H9 (cell line): ENCODE results near the gene COG2. TPM values are rescaled to one million over a fixed set of nuclear protein-coding genes. Genes with fewer than 3 reads are reported as not detected.

Source experiments
- DNase-seq: peaks from one replicate; pipeline ENCODE4 v3.0.0-alpha.2; 2017
- H2AFZ ChIP-seq: one replicate; pipeline ENCODE4 v1.6.1; 2013; ENCODE audit warnings: mild to moderate bottlenecking, low read length, control low read depth, moderate library complexity
- H2AK5ac ChIP-seq: 2 replicates; pipeline ENCODE4 v1.6.1; 2013; ENCODE audit warnings: low read length, control low read depth, mixed read lengths; ENCODE audit not compliant: insufficient read length
- H2BK120ac ChIP-seq: one replicate; pipeline ENCODE4 v1.6.1; 2013; ENCODE audit warnings: low read depth, mild to moderate bottlenecking, low read length, control low read depth, inconsistent platforms; ENCODE audit not compliant: poor library complexity, severe bottlenecking
- H2BK12ac ChIP-seq: 2 replicates; pipeline ENCODE4 v1.6.1; 2013; ENCODE audit warnings: low read length, control low read depth, mixed read lengths, low read depth; ENCODE audit not compliant: insufficient read length
- H2BK15ac ChIP-seq: 2 replicates; pipeline ENCODE4 v1.6.1; 2013; ENCODE audit warnings: low read depth, low read length, control low read depth
- H2BK20ac ChIP-seq: one replicate; pipeline ENCODE4 v1.6.1; 2013; ENCODE audit warnings: low read depth, mild to moderate bottlenecking, low read length, control low read depth, inconsistent platforms; ENCODE audit not compliant: poor library complexity, severe bottlenecking
- H2BK5ac ChIP-seq: 2 replicates; pipeline ENCODE4 v1.6.1; 2013; ENCODE audit warnings: low read length, control low read depth, mixed read lengths; ENCODE audit not compliant: insufficient read length
- H3K14ac ChIP-seq: 2 replicates; pipeline ENCODE4 v1.6.1; 2013; ENCODE audit warnings: low read length, control low read depth; ENCODE audit not compliant: insufficient read depth
- H3K18ac ChIP-seq: 2 replicates; pipeline ENCODE4 v1.6.1; 2013; ENCODE audit warnings: low read depth, mild to moderate bottlenecking, mixed read lengths, low read length, control low read depth; ENCODE audit not compliant: insufficient read length
- H3K23ac ChIP-seq: 2 replicates; pipeline ENCODE4 v1.6.1; 2013; ENCODE audit warnings: low read length, control low read depth, mixed read lengths, low read depth; ENCODE audit not compliant: insufficient read length
- H3K23me2 ChIP-seq: 2 replicates; pipeline ENCODE4 v1.6.1; 2013; ENCODE audit warnings: low read depth, mild to moderate bottlenecking, mixed read lengths, low read length, control low read depth; ENCODE audit not compliant: insufficient read length, poor library complexity, severe bottlenecking
- H3K27ac ChIP-seq: 2 replicates; pipeline ENCODE4 v1.5.1; 2013; ENCODE audit warnings: low read length, control low read depth, mixed read lengths, low read depth; ENCODE audit not compliant: insufficient read length
- H3K27me3 ChIP-seq: 2 replicates; pipeline ENCODE4 v1.6.1; 2013; ENCODE audit warnings: low read length, control low read depth, inconsistent platforms; ENCODE audit not compliant: insufficient read depth
- H3K4ac ChIP-seq: 2 replicates; pipeline ENCODE4 v1.6.1; 2013; ENCODE audit warnings: low read depth, mild to moderate bottlenecking, control low read depth, inconsistent platforms, low read length, moderate library complexity
- H3K4me1 ChIP-seq: 2 replicates; pipeline ENCODE4 v1.6.1; 2013; ENCODE audit warnings: low read length, control low read depth, inconsistent platforms; ENCODE audit not compliant: insufficient read depth
- H3K4me2 ChIP-seq: 2 replicates; pipeline ENCODE4 v1.6.1; 2013; ENCODE audit warnings: low read length, control low read depth, mixed read lengths; ENCODE audit not compliant: insufficient read length, insufficient read depth
- H3K56ac ChIP-seq: 2 replicates; pipeline ENCODE4 v1.6.1; 2013; ENCODE audit warnings: low read depth, mild to moderate bottlenecking, mixed read lengths, low read length, control low read depth; ENCODE audit not compliant: insufficient read length
- H3K79me1 ChIP-seq: 2 replicates; pipeline ENCODE4 v1.6.1; 2013; ENCODE audit warnings: low read depth, mild to moderate bottlenecking, moderate library complexity, low read length, control low read depth, inconsistent platforms; ENCODE audit not compliant: insufficient read depth, poor library complexity, severe bottlenecking
- H3K79me2 ChIP-seq: 2 replicates; pipeline ENCODE4 v1.6.1; 2013; ENCODE audit warnings: low read length, control low read depth, inconsistent platforms; ENCODE audit not compliant: insufficient read depth
- H3K9ac ChIP-seq: 2 replicates; pipeline ENCODE4 v1.6.1; 2013; ENCODE audit warnings: low read length, control low read depth, mixed read lengths; ENCODE audit not compliant: insufficient read length; ENCODE audit errors: extremely low read depth
- H3K9me3 ChIP-seq: one replicate; pipeline ENCODE4 v1.6.1; 2013; ENCODE audit warnings: low read depth, low read length, inconsistent platforms; ENCODE audit not compliant: control insufficient read depth
- H3T11ph ChIP-seq: one replicate; pipeline ENCODE4 v1.6.1; 2013; ENCODE audit warnings: mild to moderate bottlenecking, low read length, control low read depth, inconsistent platforms
- H4K20me1 ChIP-seq: one replicate; pipeline ENCODE4 v1.6.1; 2013; ENCODE audit not compliant: control insufficient read depth, insufficient read length, insufficient read depth
- H4K5ac ChIP-seq: 2 replicates; pipeline ENCODE4 v1.6.1; 2013; ENCODE audit warnings: low read depth, mild to moderate bottlenecking, mixed read lengths, low read length, control low read depth; ENCODE audit not compliant: insufficient read length
- H4K8ac ChIP-seq: replicated peaks from 2 replicates; pipeline ENCODE4 v1.6.1; 2013; ENCODE audit warnings: low read length, control low read depth, mixed read lengths, low read depth; ENCODE audit not compliant: insufficient read length
- H4K91ac ChIP-seq: 2 replicates; pipeline ENCODE4 v1.6.1; 2013; ENCODE audit warnings: low read depth, mild to moderate bottlenecking, moderate library complexity, mixed read lengths, low read length, control low read depth; ENCODE audit not compliant: insufficient read length
- H3K27ac Mint-ChIP-seq, 3 experiments: 2 replicates in 2 of 3; 3 replicates in 1 of 3; pipeline ENCODE4 v1.8.0; 2020 to 2021; ENCODE audit warnings: mixed read lengths in 3 of 3, mild to moderate bottlenecking in 1 of 3, moderate library complexity in 1 of 3
- H3K27me3 Mint-ChIP-seq: 2 replicates; pipeline ENCODE4 v1.8.0; 2021; ENCODE audit warnings: low read depth, mild to moderate bottlenecking, moderate library complexity, mixed read lengths
- H3K36me3 Mint-ChIP-seq, 3 experiments: 2 replicates in 2 of 3; 3 replicates in 1 of 3; pipeline ENCODE4 v1.8.0; 2020 to 2021; ENCODE audit warnings: low read depth in 3 of 3, mixed read lengths in 3 of 3; ENCODE audit not compliant: insufficient read depth in 1 of 3
- H3K4me1 Mint-ChIP-seq, 2 experiments: 2 replicates each; pipeline ENCODE4 v1.8.0; 2020; ENCODE audit warnings: mixed read lengths in 2 of 2
- H3K4me3 Mint-ChIP-seq, 2 experiments: 2 replicates in 1 of 2; 3 replicates in 1 of 2; pipeline ENCODE4 v1.8.0; 2020 to 2021; ENCODE audit warnings: mild to moderate bottlenecking in 2 of 2, mixed read lengths in 2 of 2, moderate library complexity in 1 of 2
- H3K9me3 Mint-ChIP-seq, 2 experiments: 2 replicates in 1 of 2; 3 replicates in 1 of 2; pipeline ENCODE4 v1.8.0; 2020; ENCODE audit warnings: mild to moderate bottlenecking in 2 of 2, mixed read lengths in 2 of 2, moderate library complexity in 1 of 2
- CTCF ChIP-seq: fragments of 200-600 bp; sonication (generic); conservative IDR thresholded peaks from 3 replicates; pipeline ENCODE4 v1.8.0; 2021; ENCODE audit warnings: antibody characterized with exemption, mild to moderate bottlenecking
- WGBS: extraction: QIAGEN DNeasy Blood & Tissue Kit; methylation state at CpG from one replicate; pipeline ENCODE4 v1.1.7; 2013; ENCODE audit warnings: missing lambda C conversion rate, low lambda C conversion rate, mixed read lengths; ENCODE audit not compliant: insufficient read length; ENCODE audit errors: extremely low coverage; 5-methylcytosine and 5-hydroxymethylcytosine counted together
- total RNA-seq: library from RNA; stranded (reverse); gene quantifications from 2 replicates; pipeline ENCODE4 v1.2.1, GENCODE V29; 2021

The COG2 gene
- total RNA-seq, 1 experiment from 2014 or later, result 42.2 TPM

- Histone ChIP-seq H3K23ac (no peak overlapping the region), H3K27ac (no peak overlapping the region), H3K4me2 (peak overlapping the region; percentile 65), H4K8ac (no peak overlapping the region), H2BK15ac (no peak overlapping the region), H2BK5ac (no peak overlapping the region), H3K4ac (no peak overlapping the region), H2AK5ac (no peak overlapping the region), H2AFZ (no peak overlapping the region), H3K4me1 (no peaks in the 10 kb centered on the region), H4K20me1 (no peaks in the 10 kb centered on the region), H3K23me2 (peaks cover 5% of the 10 kb centered on the region), H3K14ac (no peak overlapping the region), H3K27me3 (no peaks in the 10 kb centered on the region), H3K9ac (no peak overlapping the region), H3T11ph (no peak overlapping the region), H2BK20ac (no peak overlapping the region), H3K56ac (no peak overlapping the region), H4K91ac (no peak overlapping the region), H3K79me1 (peaks cover 8% of the 10 kb centered on the region), H2BK12ac (no peak overlapping the region), H4K5ac (no peak overlapping the region), H2BK120ac (no peak overlapping the region), H3K18ac (no peak overlapping the region), H3K9me3 (no peaks in the 10 kb centered on the region), H3K79me2 (peaks cover 24% of the 10 kb centered on the region)
- Mint-ChIP-seq H3K27me3 (peaks cover 18% of the 10 kb centered on the region), H3K4me1 (peaks cover 22 to 34% of the 10 kb centered on the region in 2 experiments), H3K27ac (no peak overlapping the region), H3K36me3 (peaks cover 0 to 3% (median 0%) of the 10 kb centered on the region in 3 experiments; a peak in 3 of 7 replicates), H3K9me3 (no peaks in the 10 kb centered on the region; a peak in 1 of 5 replicates), H3K4me3 (peak overlapping the region; percentile 88 to 94)
- no peak for DNase-seq
- no peak for TF ChIP-seq CTCF
- WGBS, result no CpG with 5 or more reads among the region's 6 CpGs
These were observed 935 bp upstream of the COG2 start for GRCh38 chr1:230641346-230641745.
